SK-N-SH (cell line): ENCODE data around the gene MEF2B. TPM values are rescaled to one million over a fixed set of nuclear protein-coding genes. Genes with fewer than 3 reads are reported as not detected.

Experiments used
- CTCF ChIA-PET: fragments of 300-600, 350-600 bp; formaldehyde crosslinking; extraction: SDS; loops from one replicate; lab custom pipeline; 2021; lab: Yijun Ruan, JAX
- POLR2A ChIA-PET: fragments of 350-600 bp; sonication (Branson Sonifier 250); formaldehyde crosslinking; extraction: SDS; loops from one replicate; lab custom pipeline; 2020; ENCODE audit warnings: antibody characterized with exemption, inconsistent platforms; lab: Yijun Ruan, JAX
- DNase-seq: peaks from one replicate; pipeline ENCODE4 v3.0.0; 2012
- H2AFZ ChIP-seq: fragments of 200-600 bp; sonication (generic); 2 replicates; pipeline ENCODE4 v1.8.1; 2016; ENCODE audit warnings: antibody characterized with exemption, mild to moderate bottlenecking, low read depth
- H3F3A ChIP-seq: fragments of 200-600 bp; sonication (generic); replicated peaks from 2 replicates; pipeline ENCODE3; 2016; ENCODE audit warnings: antibody characterized with exemption, mild to moderate bottlenecking; ENCODE audit not compliant: insufficient read depth
- H3K27ac ChIP-seq, 2 experiments: fragments of 200-500 bp in 1 of 2; fragments of 200-600 bp in 1 of 2; sonication (Bioruptor generic) in 1 of 2; sonication (generic), shearing (Covaris generic) in 1 of 2; 2 replicates each; pipeline versions ENCODE4 v1.5.1 to v1.6.1; 2014 to 2016; ENCODE audit warnings: low read depth in 2 of 2, inconsistent platforms in 1 of 2, low read length in 1 of 2, mild to moderate bottlenecking in 1 of 2, mixed read lengths in 1 of 2
- H3K27me3 ChIP-seq: fragments of 200-600 bp; sonication (generic), shearing (Covaris generic); 2 replicates; pipeline ENCODE4 v1.6.1; 2016; ENCODE audit warnings: mixed run types; ENCODE audit not compliant: insufficient read depth
- H3K36me3 ChIP-seq, 2 experiments: fragments of 200-500 bp in 1 of 2; fragments of 200-600 bp in 1 of 2; sonication (Bioruptor generic) in 1 of 2; sonication (generic) in 1 of 2; replicated peaks in 1 of 2; 2 replicates each; pipeline versions ENCODE3 to v1.5.1; 2014 to 2016; ENCODE audit warnings: low read length in 1 of 2, mild to moderate bottlenecking in 1 of 2; ENCODE audit not compliant: insufficient read depth in 2 of 2, control insufficient read depth in 1 of 2
- H3K4me1 ChIP-seq, 2 experiments: fragments of 200-500 bp in 1 of 2; fragments of 200-600 bp in 1 of 2; sonication (Bioruptor generic) in 1 of 2; sonication (generic), shearing (Covaris generic) in 1 of 2; 2 replicates each; pipeline versions ENCODE4 v1.5.1 to v1.6.1; 2014 to 2016; ENCODE audit warnings: low read depth in 1 of 2, low read length in 1 of 2, mixed run types in 1 of 2; ENCODE audit not compliant: insufficient read depth in 2 of 2, control insufficient read depth in 1 of 2
- H3K4me2 ChIP-seq: fragments of 200-600 bp; sonication (generic), shearing (Covaris generic); 2 replicates; pipeline ENCODE4 v1.6.1; 2017; ENCODE audit warnings: mixed run types
- H3K4me3 ChIP-seq, 2 experiments: fragments of 200-500 bp in 1 of 2; fragments of 200-600 bp in 1 of 2; sonication (Bioruptor generic) in 1 of 2; sonication (generic), shearing (Covaris generic) in 1 of 2; 2 replicates each; pipeline versions ENCODE4 v1.5.1 to v1.8.1; 2014 to 2016; ENCODE audit warnings: low read depth in 2 of 2, inconsistent platforms in 1 of 2, low read length in 1 of 2, mild to moderate bottlenecking in 1 of 2, mixed read lengths in 1 of 2, moderate library complexity in 1 of 2
- H3K79me2 ChIP-seq: fragments of 200-600 bp; sonication (generic); 2 replicates; pipeline ENCODE4 v1.8.1; 2017; ENCODE audit warnings: mild to moderate bottlenecking; ENCODE audit not compliant: insufficient read depth
- H3K9ac ChIP-seq: fragments of 200-600 bp; sonication (generic); 2 replicates; pipeline ENCODE4 v1.6.1; 2017; ENCODE audit warnings: mixed run types
- H3K9me2 ChIP-seq: fragments of 200-600 bp; sonication (generic); 2 replicates; pipeline ENCODE4 v1.6.1; 2017; ENCODE audit warnings: mixed run types
- H3K9me3 ChIP-seq: fragments of 200-600 bp; sonication (generic); 2 replicates; pipeline ENCODE4 v1.6.1; 2017; ENCODE audit warnings: mixed run types, mild to moderate bottlenecking, moderate library complexity
- H4K20me1 ChIP-seq: fragments of 200-600 bp; sonication (generic); 2 replicates; pipeline ENCODE4 v1.6.1; 2017; ENCODE audit warnings: mild to moderate bottlenecking, mixed run types; ENCODE audit not compliant: insufficient read depth
- CHD2 ChIP-seq: fragments of 150-350 bp; IDR thresholded peaks from 2 replicates; pipeline ENCODE4 v1.6.1; 2018; ENCODE audit warnings: low read length; ENCODE audit not compliant: partially characterized antibody
- CTCF ChIP-seq: fragments of 200-600 bp; sonication (generic); IDR thresholded peaks from 2 replicates; pipeline ENCODE4 v1.6.1; 2017; ENCODE audit warnings: antibody characterized with exemption, mild to moderate bottlenecking, moderate library complexity
- ELF1 ChIP-seq: IDR thresholded peaks from 2 replicates; pipeline ENCODE4 v1.4.0; 2012
- EZH2phosphoT487 ChIP-seq: fragments of 200-600 bp; sonication (generic); IDR thresholded peaks from 2 replicates; pipeline ENCODE4 v1.6.1; 2017; ENCODE audit warnings: low read depth, mixed run types, mild to moderate bottlenecking, antibody characterized with exemption, moderate library complexity, borderline replicate concordance
- FOXM1 ChIP-seq: IDR thresholded peaks from 2 replicates; pipeline ENCODE4 v1.4.0; 2012; ENCODE audit warnings: low read depth, mild to moderate bottlenecking
- GABPA ChIP-seq: IDR thresholded peaks from 2 replicates; pipeline ENCODE4 v1.4.0; 2012; ENCODE audit warnings: low read depth, mild to moderate bottlenecking
- IRF3 ChIP-seq: fragments of 150-350 bp; IDR thresholded peaks from 2 replicates; pipeline ENCODE4 v1.6.1; 2016; ENCODE audit warnings: mild to moderate bottlenecking, low read depth, low read length
- JUND ChIP-seq: IDR thresholded peaks from 2 replicates; pipeline ENCODE4 v1.4.0; 2012
- MXI1 ChIP-seq: IDR thresholded peaks from 2 replicates; pipeline ENCODE4 v1.6.1; 2012; ENCODE audit warnings: mild to moderate bottlenecking, low read depth, low read length, improper control_type of control experiment
- NFIC ChIP-seq: IDR thresholded peaks from 2 replicates; pipeline ENCODE4 v1.4.0; 2012; ENCODE audit warnings: borderline replicate concordance
- NRF1 ChIP-seq: IDR thresholded peaks from 2 replicates; pipeline ENCODE4 v1.6.1; 2012; ENCODE audit warnings: low read depth, mild to moderate bottlenecking, low read length
- PBX3 ChIP-seq: IDR thresholded peaks from 2 replicates; pipeline ENCODE4; 2012
- RAD21 ChIP-seq: IDR thresholded peaks from 2 replicates; pipeline ENCODE4 v1.6.1; 2012; ENCODE audit warnings: mild to moderate bottlenecking, low read length
- REST ChIP-seq: IDR thresholded peaks from 2 replicates; pipeline ENCODE4 v1.6.1; 2012; ENCODE audit warnings: mild to moderate bottlenecking, low read depth, low read length, moderate library complexity
- SMC3 ChIP-seq: IDR thresholded peaks from 2 replicates; pipeline ENCODE4 v1.6.1; 2012; ENCODE audit warnings: low read depth, low read length, improper control_type of control experiment
- TCF12 ChIP-seq: IDR thresholded peaks from 2 replicates; pipeline ENCODE4 v1.4.0; 2012
- TEAD4 ChIP-seq: IDR thresholded peaks from 2 replicates; pipeline ENCODE4 v1.4.0; 2012; ENCODE audit warnings: mild to moderate bottlenecking, borderline replicate concordance; ENCODE audit not compliant: insufficient read depth
- USF1 ChIP-seq: IDR thresholded peaks from 2 replicates; pipeline ENCODE4 v1.4.0; 2012; ENCODE audit warnings: low read depth, borderline replicate concordance
- YY1 ChIP-seq: IDR thresholded peaks from 2 replicates; pipeline ENCODE4 v1.4.0; 2012; ENCODE audit warnings: low read depth, mild to moderate bottlenecking
- WGBS: methylation state at CpG from one replicate; pipeline ENCODE4 v1.1.6; 2017; ENCODE audit warnings: low lambda C conversion rate; 5-methylcytosine and 5-hydroxymethylcytosine counted together
- polyA plus RNA-seq, 3 experiments: library from polyadenylated mRNA; depleted of rRNA; stranded (reverse); fragments of >200 nt; gene quantifications; 2 replicates each; pipeline ENCODE4 v1.2.3, GENCODE V29; 2012

Gene MEF2B
- polyA plus RNA-seq, 1 of the 3 experiments (the other 2 are of a cell fraction) = 1.0 TPM

GRCh38 chr19:19186742-19187141, 16.7 kb upstream of the MEF2B start:
- Histone ChIP-seq H3K4me2 (no peak overlapping the region), H3K27me3 (no peaks in the 10 kb centered on the region), H3K4me1 (peaks cover 8% of the 10 kb centered on the region in 2 experiments; a peak in 2 of 4 replicates), H3K9ac (no peak overlapping the region), H3F3A (no peaks in the 10 kb centered on the region), H2AFZ (no peak overlapping the region), H4K20me1 (no peaks in the 10 kb centered on the region)
- no peak for TF ChIP-seq SMC3
- no peak for TF ChIP-seq ELF1
- no peak for TF ChIP-seq EZH2phosphoT487
- TF ChIP-seq, all 33 proteins: peak for 0
- H3K9me2 ChIP-seq = no peaks in the 10 kb centered on the region
- H3K36me3 ChIP-seq = peaks cover 0 to 8% of the 10 kb centered on the region in 2 experiments
- H3K9me3 ChIP-seq = no peaks in the 10 kb centered on the region
- CTCF ChIA-PET = interaction anchor here (1.0 to 5.5 kb wide), 5 partner anchors 12 to 304 kb away, joined by 3 to 27 read pairs (median 6); no protein-coding TSS in a partner anchor
- peaks cover 40% of the 10 kb centered on the region for H3K79me2 ChIP-seq
- whole genome bisulfite sequencing = 98% methylated on average over 13 of the region's 14 CpGs
- POLR2A ChIA-PET = no interaction called here
- DNase-seq = no peak
- H3K27ac ChIP-seq = no peak overlapping the region
- no peak overlapping the region for H3K4me3 ChIP-seq

- H3K9me2 ChIP-seq = no peaks in the 10 kb centered on the region
- H3K4me1 ChIP-seq = peaks cover 6 to 8% of the 10 kb centered on the region in 2 experiments; a peak in 2 of 4 replicates
- WGBS = 68% methylated on average over 5 of the region's 9 CpGs
- DNase-seq = peak; percentile 83
- H3K27me3 ChIP-seq = no peaks in the 10 kb centered on the region
- H3K9ac ChIP-seq = no peak overlapping the region
- no peaks in the 10 kb centered on the region for H3K9me3 ChIP-seq
- peaks cover 0 to 8% of the 10 kb centered on the region in 2 experiments for H3K36me3 ChIP-seq
- no peak overlapping the region for H3K4me2 ChIP-seq
- no peak overlapping the region for H3K27ac ChIP-seq
- POLR2A ChIA-PET = no interaction called here
- H3K79me2 ChIP-seq = peaks cover 34% of the 10 kb centered on the region
- H2AFZ ChIP-seq = no peak overlapping the region
- no peak overlapping the region; a peak in 1 of 4 replicates for H3K4me3 ChIP-seq
- no peaks in the 10 kb centered on the region for H4K20me1 ChIP-seq
- no peaks in the 10 kb centered on the region for H3F3A ChIP-seq
- CTCF ChIA-PET = interaction anchor here (0.6 to 5.5 kb wide), 11 partner anchors 9 to 305 kb away, joined by 3 to 27 read pairs (median 4); no protein-coding TSS in a partner anchor
- TF ChIP-seq CHD2 (no peak), TCF12 (no peak), YY1 (no peak), FOXM1 (no peak), PBX3 (no peak), CTCF (peak; percentile 72), JUND (no peak), IRF3 (no peak), TEAD4 (no peak), NRF1 (no peak), MXI1 (no peak), REST (no peak), GABPA (no peak), RAD21 (peak; percentile 67), NFIC (no peak), USF1 (no peak)
These were observed 16.0 kb upstream of the MEF2B start for GRCh38 chr19:19185853-19186740.
